GM12878 (cell line): ENCODE data around the gene FAM171A1.

Experiments
- CBX3 ChIP-seq: fragments of 200-600 bp; sonication (generic); IDR thresholded peaks from 2 replicates; pipeline ENCODE4 v1.6.1; 2016; ENCODE audit warnings: low read depth, borderline replicate concordance
- EZH2 ChIP-seq: IDR thresholded peaks from 2 replicates; pipeline ENCODE4 v1.6.1; 2012; ENCODE audit warnings: low read depth, mild to moderate bottlenecking, control low read depth, inconsistent platforms, low read length, borderline replicate concordance; ENCODE audit not compliant: control insufficient read depth
- FOS ChIP-seq: IDR thresholded peaks from 3 replicates; pipeline ENCODE4 v1.6.1; 2011; ENCODE audit warnings: borderline replicate concordance; ENCODE audit not compliant: insufficient read length; ENCODE audit errors: extremely low read depth
- KAT2A ChIP-seq: conservative IDR thresholded peaks from 2 replicates; pipeline ENCODE4 v1.6.1; 2011; ENCODE audit warnings: low read depth, low read length; ENCODE audit not compliant: control insufficient read depth
- NFYB ChIP-seq: IDR thresholded peaks from 2 replicates; pipeline ENCODE4 v1.6.1; 2011; ENCODE audit warnings: low read depth, mild to moderate bottlenecking, low read length, improper control_type of control experiment, moderate library complexity; ENCODE audit not compliant: insufficient read depth
- SMC3 ChIP-seq: IDR thresholded peaks from 2 replicates; pipeline ENCODE4 v1.6.1; 2011; ENCODE audit warnings: low read length, improper control_type of control experiment, borderline replicate concordance
- SP1 ChIP-seq: IDR thresholded peaks from one replicate; pipeline ENCODE4 v1.6.1; 2011; ENCODE audit warnings: low read depth, low read length
- STAT3 ChIP-seq: IDR thresholded peaks from 2 replicates; pipeline ENCODE4 v1.6.1; 2011; ENCODE audit warnings: low read depth, low read length, improper control_type of control experiment
- USF1 ChIP-seq: IDR thresholded peaks from 2 replicates; pipeline ENCODE4 v1.6.1; 2011; ENCODE audit warnings: borderline replicate concordance, low read depth, mild to moderate bottlenecking, moderate library complexity, mixed read lengths, low read length; ENCODE audit not compliant: insufficient read depth; ENCODE audit errors: extremely low read length
- ZZZ3 ChIP-seq: IDR thresholded peaks from 2 replicates; pipeline ENCODE4 v1.6.1; 2011; ENCODE audit warnings: low read depth; ENCODE audit not compliant: control insufficient read depth, insufficient read length
- TF ChIP-seq, protein P1 (sequence below), 3 experiments: IDR thresholded peaks in 2 of 3; conservative IDR thresholded peaks in 1 of 3; 2 replicates each; pipeline ENCODE4 v1.5.1; 2011; ENCODE audit warnings: low read depth in 3 of 3, low read length in 3 of 3, mild to moderate bottlenecking in 3 of 3, control low read depth in 2 of 3, moderate library complexity in 2 of 3, inconsistent platforms in 1 of 3, mixed read lengths in 1 of 3; ENCODE audit not compliant: control insufficient read depth in 2 of 3, insufficient read depth in 1 of 3; ENCODE audit errors: extremely low read depth in 1 of 3
- TF ChIP-seq, protein P2 (sequence below): IDR thresholded peaks from 2 replicates; pipeline ENCODE4 v1.6.1; 2011; ENCODE audit warnings: mild to moderate bottlenecking, low read depth, low read length, moderate library complexity; ENCODE audit not compliant: insufficient replicate concordance

DNA sequence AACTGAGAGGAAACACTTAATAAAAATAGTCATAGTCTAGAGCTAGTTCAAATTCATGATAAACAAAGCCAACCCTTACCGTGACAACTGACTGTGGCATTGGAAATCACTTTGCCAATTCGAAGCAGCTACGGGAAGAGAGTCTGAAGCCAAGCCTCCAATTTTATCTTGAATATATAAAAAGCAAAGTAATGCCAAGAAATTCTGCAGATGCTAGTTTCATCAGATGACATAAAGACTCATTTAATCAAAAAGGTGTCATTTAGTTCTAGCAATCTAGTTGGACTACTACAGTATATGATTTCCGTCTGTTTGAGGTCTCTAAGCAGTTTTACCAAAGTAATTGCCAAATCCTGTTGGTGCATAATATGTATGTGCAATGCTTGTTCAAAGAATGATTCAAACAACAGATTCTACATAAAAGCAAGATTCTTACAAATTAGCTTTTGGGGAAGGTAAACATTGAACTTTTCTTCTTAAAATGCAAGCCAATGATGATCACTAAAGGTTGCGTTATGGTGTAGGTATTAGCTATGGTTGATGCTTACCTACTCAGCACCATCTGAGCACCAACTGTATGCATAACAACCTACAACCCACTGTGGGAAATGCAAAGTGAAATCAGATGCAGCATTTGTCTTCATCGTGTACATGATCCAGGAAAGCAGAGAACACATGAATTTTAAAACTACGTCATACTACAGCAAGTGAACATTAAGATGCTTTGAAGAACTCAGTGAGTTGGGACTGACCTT lies 2.8 kb downstream of the FAM171A1 start:
- TF ChIP-seq KAT2A: no peak
- TF ChIP-seq, protein P1, sequence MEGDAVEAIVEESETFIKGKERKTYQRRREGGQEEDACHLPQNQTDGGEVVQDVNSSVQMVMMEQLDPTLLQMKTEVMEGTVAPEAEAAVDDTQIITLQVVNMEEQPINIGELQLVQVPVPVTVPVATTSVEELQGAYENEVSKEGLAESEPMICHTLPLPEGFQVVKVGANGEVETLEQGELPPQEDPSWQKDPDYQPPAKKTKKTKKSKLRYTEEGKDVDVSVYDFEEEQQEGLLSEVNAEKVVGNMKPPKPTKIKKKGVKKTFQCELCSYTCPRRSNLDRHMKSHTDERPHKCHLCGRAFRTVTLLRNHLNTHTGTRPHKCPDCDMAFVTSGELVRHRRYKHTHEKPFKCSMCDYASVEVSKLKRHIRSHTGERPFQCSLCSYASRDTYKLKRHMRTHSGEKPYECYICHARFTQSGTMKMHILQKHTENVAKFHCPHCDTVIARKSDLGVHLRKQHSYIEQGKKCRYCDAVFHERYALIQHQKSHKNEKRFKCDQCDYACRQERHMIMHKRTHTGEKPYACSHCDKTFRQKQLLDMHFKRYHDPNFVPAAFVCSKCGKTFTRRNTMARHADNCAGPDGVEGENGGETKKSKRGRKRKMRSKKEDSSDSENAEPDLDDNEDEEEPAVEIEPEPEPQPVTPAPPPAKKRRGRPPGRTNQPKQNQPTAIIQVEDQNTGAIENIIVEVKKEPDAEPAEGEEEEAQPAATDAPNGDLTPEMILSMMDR (IDR thresholded peaks at IDR 0.05 in 2 of 3, conservative IDR thresholded peaks at IDR 0.05 in 1 of 3; ENCODE audit: control insufficient read depth in 2 of 3, extremely low read depth in 1 of 3, insufficient read depth in 1 of 3, low read depth in 3 of 3, low read length in 3 of 3): no peak
- TF ChIP-seq, protein P2, sequence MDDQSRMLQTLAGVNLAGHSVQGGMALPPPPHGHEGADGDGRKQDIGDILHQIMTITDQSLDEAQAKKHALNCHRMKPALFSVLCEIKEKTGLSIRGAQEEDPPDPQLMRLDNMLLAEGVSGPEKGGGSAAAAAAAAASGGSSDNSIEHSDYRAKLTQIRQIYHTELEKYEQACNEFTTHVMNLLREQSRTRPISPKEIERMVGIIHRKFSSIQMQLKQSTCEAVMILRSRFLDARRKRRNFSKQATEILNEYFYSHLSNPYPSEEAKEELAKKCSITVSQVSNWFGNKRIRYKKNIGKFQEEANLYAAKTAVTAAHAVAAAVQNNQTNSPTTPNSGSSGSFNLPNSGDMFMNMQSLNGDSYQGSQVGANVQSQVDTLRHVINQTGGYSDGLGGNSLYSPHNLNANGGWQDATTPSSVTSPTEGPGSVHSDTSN: no peak
- no peak for TF ChIP-seq NFYB
- no peak for TF ChIP-seq EZH2
- TF ChIP-seq USF1: no peak
- TF ChIP-seq FOS: no peak
- no peak for TF ChIP-seq ZZZ3
- TF ChIP-seq SMC3: no peak
- no peak for TF ChIP-seq SP1
- no peak for TF ChIP-seq STAT3
- no peak for TF ChIP-seq CBX3
